Measurements from ENCODE around the gene EIF4E3.

The EIF4E3 gene

DNA sequence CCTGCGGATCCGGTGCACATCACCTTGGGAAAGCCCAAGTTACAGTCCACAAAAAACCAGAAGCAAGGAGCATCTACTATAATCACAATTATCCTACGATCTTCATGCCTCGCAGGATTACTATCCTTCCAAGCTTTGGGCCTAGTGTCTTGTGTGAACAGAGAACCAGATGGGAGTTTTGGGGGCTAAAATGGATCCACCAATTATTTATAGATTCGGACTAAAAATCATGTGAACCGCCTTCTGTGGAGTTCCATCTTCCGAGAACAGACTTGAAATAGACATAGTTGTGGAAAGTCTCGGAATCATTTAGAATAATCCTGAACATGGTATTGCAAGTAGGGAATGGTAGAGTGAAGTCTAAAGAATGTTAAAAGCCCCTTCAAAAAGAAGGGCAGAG is 70.1 kb downstream of the EIF4E3 start:
- TF ChIP-seq, protein P1, sequence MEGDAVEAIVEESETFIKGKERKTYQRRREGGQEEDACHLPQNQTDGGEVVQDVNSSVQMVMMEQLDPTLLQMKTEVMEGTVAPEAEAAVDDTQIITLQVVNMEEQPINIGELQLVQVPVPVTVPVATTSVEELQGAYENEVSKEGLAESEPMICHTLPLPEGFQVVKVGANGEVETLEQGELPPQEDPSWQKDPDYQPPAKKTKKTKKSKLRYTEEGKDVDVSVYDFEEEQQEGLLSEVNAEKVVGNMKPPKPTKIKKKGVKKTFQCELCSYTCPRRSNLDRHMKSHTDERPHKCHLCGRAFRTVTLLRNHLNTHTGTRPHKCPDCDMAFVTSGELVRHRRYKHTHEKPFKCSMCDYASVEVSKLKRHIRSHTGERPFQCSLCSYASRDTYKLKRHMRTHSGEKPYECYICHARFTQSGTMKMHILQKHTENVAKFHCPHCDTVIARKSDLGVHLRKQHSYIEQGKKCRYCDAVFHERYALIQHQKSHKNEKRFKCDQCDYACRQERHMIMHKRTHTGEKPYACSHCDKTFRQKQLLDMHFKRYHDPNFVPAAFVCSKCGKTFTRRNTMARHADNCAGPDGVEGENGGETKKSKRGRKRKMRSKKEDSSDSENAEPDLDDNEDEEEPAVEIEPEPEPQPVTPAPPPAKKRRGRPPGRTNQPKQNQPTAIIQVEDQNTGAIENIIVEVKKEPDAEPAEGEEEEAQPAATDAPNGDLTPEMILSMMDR (IDR thresholded peaks at IDR 0.05; ENCODE audit: insufficient read depth, low read length, poor library complexity, severe bottlenecking) = no peak
- no peak for DNase-seq (ENCODE audit: extremely low read depth, insufficient read length)
- Histone ChIP-seq H3K4me3 (replicated peaks; ENCODE audit: low read depth, low read length) (no peak overlapping the region), H3K27me3 (replicated peaks; ENCODE audit: control insufficient read depth, insufficient read depth, low read length) (peaks cover 1% of the 10 kb centered on the region; the same call in 1 of the 2 replicates), H3K36me3 (ENCODE audit: control insufficient read depth, insufficient read depth, low read length) (no peaks in the 10 kb centered on the region)

DNA sequence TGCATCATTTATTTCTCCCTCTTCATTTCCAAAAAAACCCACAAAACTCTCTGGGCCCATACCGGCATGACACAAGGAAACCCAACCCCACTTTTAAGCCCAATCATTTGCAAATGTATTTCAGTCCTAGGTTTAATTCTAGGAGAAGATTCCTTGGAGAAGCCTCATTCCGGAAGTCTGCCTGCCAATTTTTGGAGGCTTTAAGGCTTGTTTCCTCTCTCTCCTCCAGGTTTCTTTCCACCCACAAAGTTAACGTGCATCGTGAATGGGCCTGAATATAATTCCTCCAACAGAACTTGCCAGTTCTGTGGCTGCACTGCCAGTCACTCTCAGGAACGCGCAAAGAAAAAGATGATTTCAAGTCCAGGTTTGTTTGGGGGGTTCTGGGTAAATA is 71.8 kb downstream of the EIF4E3 start:
- TF ChIP-seq, protein P1 (IDR thresholded peaks at IDR 0.05; ENCODE audit: insufficient read depth, low read length, poor library complexity, severe bottlenecking) = no peak
- DNase-seq (ENCODE audit: extremely low read depth, insufficient read length) = no peak
- H3K36me3 ChIP-seq (ENCODE audit: control insufficient read depth, insufficient read depth, low read length) = no peaks in the 10 kb centered on the region
- no peak overlapping the region for H3K4me3 ChIP-seq (replicated peaks; ENCODE audit: low read depth, low read length)
- H3K27me3 ChIP-seq (replicated peaks; ENCODE audit: control insufficient read depth, insufficient read depth, low read length) = no peaks in the 10 kb centered on the region; the same call in 1 of the 2 replicates

DNA sequence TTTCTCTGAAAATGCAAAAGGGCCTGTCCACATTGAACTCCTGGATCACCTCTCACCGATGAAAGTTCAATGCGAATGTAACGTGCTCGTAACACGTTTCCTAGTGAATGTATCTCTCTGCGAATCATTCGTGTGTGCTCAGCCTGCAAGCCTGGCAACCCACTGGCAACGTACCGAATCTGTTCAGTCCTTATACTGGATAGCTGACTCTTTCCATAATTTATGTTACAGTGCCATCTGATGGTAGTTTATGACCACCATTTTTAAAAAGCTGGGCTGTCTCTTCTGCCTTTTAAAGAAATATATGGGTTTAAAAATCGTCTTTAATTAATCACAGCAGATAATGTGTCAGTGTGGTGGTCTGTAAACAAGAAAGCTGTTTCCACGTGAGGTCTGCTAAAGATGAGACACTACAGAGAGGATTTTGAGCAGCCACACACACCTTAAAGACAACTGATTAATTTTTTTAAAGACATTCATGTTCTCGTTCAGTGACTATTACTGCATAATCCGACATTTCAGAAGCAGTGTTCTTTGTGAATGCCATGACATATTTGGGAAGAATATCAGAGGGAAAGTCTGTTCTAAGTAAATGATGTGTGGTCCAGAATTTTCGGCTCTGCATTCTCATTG is 72.3 kb downstream of the EIF4E3 start:
- Histone ChIP-seq H3K27me3 (replicated peaks; ENCODE audit: control insufficient read depth, insufficient read depth, low read length) (no peaks in the 10 kb centered on the region), H3K4me3 (replicated peaks; ENCODE audit: low read depth, low read length) (no peak overlapping the region), H3K36me3 (ENCODE audit: control insufficient read depth, insufficient read depth, low read length) (no peaks in the 10 kb centered on the region)
- TF ChIP-seq, protein P1 (IDR thresholded peaks at IDR 0.05; ENCODE audit: insufficient read depth, low read length, poor library complexity, severe bottlenecking) = peak; percentile 36
- DNase-seq (ENCODE audit: extremely low read depth, insufficient read length) = no peak

DNA sequence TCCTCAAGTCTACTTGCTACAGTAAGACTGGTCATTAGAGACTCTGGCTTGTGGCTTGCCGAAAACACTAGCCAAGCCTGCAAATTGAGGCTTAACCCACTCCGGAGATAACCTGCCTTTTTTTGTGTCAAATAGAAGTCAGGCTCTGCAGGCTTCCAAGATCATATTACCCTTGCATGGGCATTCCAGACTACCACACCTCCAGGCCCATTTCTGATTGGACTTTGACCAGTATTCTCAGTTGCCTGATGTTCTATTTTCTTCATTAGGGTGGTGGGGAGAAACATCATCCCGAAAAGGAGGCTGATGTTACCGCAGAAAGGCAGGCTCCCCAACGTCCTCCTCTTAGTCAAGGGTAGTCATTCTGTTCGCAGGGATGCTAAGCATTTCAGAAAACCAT is 73.6 kb downstream of the EIF4E3 start:
- TF ChIP-seq, protein P1 (IDR thresholded peaks at IDR 0.05; ENCODE audit: insufficient read depth, low read length, poor library complexity, severe bottlenecking) = no peak
- Histone ChIP-seq H3K27me3 (replicated peaks; ENCODE audit: control insufficient read depth, insufficient read depth, low read length) (no peaks in the 10 kb centered on the region), H3K4me3 (replicated peaks; ENCODE audit: low read depth, low read length) (no peak overlapping the region), H3K36me3 (ENCODE audit: control insufficient read depth, insufficient read depth, low read length) (no peaks in the 10 kb centered on the region)
- DNase-seq (ENCODE audit: extremely low read depth, insufficient read length) = no peak

DNA sequence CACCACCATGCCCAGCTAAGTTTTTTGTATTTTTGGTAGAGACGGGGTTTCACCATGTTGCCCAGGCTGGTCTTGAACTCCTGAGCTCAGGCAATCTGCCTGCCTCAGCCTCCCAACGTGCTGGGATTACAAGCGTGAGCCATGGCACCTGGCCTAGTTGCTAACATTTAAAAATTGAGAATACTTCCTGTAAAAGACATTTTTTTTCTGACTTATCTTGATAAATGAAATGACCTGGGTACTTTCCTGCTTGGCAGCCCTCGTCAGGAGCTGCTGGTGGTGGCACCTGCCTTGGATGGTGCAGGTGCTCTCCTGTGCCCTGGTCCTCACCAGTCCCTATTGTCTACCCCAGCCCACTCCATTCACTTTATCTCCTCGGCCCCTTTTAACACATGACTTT is 74.8 kb downstream of the EIF4E3 start:
- TF ChIP-seq, protein P1 (IDR thresholded peaks at IDR 0.05; ENCODE audit: insufficient read depth, low read length, poor library complexity, severe bottlenecking) = no peak
- no peak overlapping the region for H3K4me3 ChIP-seq (replicated peaks; ENCODE audit: low read depth, low read length)
- no peak for DNase-seq (ENCODE audit: extremely low read depth, insufficient read length)
- no peaks in the 10 kb centered on the region for H3K36me3 ChIP-seq (ENCODE audit: control insufficient read depth, insufficient read depth, low read length)
- H3K27me3 ChIP-seq (replicated peaks; ENCODE audit: control insufficient read depth, insufficient read depth, low read length) = no peaks in the 10 kb centered on the region

DNA sequence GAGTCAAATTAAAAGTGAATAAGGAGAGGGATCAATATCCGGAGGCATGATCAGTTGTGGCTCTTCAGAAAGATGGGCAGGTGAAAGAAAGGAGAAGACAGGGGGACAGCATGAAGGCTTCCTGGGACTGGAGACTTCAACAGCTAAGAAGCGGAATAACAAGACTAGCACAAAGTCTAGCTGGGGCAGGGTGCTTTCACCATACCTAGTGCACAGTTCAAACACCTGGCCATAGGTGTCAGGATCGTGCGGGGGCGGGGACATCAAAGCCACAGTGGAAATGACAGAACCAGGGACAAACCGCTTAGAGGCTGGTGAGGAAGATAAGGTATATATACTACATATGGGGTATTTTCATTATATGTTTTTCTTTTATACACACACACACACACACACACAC is 75.4 kb downstream of the EIF4E3 start:
- no peak for DNase-seq (ENCODE audit: extremely low read depth, insufficient read length)
- TF ChIP-seq, protein P1 (IDR thresholded peaks at IDR 0.05; ENCODE audit: insufficient read depth, low read length, poor library complexity, severe bottlenecking) = no peak
- Histone ChIP-seq H3K4me3 (replicated peaks; ENCODE audit: low read depth, low read length) (no peak overlapping the region), H3K27me3 (replicated peaks; ENCODE audit: control insufficient read depth, insufficient read depth, low read length) (no peaks in the 10 kb centered on the region), H3K36me3 (ENCODE audit: control insufficient read depth, insufficient read depth, low read length) (no peaks in the 10 kb centered on the region)

All from GM06990 (cell line).